Endothelial cell (in vitro differentiated cells): ENCODE results near the gene PRR12. TPM values are rescaled to one million over a fixed set of nuclear protein-coding genes. Genes with fewer than 3 reads are reported as not detected.

Source experiments
- DNase-seq: peaks from one replicate; pipeline ENCODE4 v3.0.0; 2021; ENCODE audit warnings: low spot score
- H3K27ac Mint-ChIP-seq: one replicate; pipeline ENCODE4 v1.8.0; 2021; ENCODE audit warnings: mixed read lengths, inconsistent platforms; ENCODE audit not compliant: unreplicated experiment
- H3K27me3 Mint-ChIP-seq: one replicate; pipeline ENCODE4 v1.8.0; 2021; ENCODE audit warnings: mild to moderate bottlenecking, moderate library complexity, mixed read lengths, inconsistent platforms; ENCODE audit not compliant: unreplicated experiment
- H3K36me3 Mint-ChIP-seq: one replicate; pipeline ENCODE4 v1.8.0; 2021; ENCODE audit warnings: mild to moderate bottlenecking, low read depth, mixed read lengths, inconsistent platforms; ENCODE audit not compliant: unreplicated experiment
- H3K4me1 Mint-ChIP-seq: one replicate; pipeline ENCODE4 v1.8.0; 2021; ENCODE audit warnings: mild to moderate bottlenecking, mixed read lengths, inconsistent platforms; ENCODE audit not compliant: unreplicated experiment
- H3K4me3 Mint-ChIP-seq: one replicate; pipeline ENCODE4 v1.8.0; 2021; ENCODE audit warnings: mild to moderate bottlenecking, mixed read lengths, inconsistent platforms; ENCODE audit not compliant: unreplicated experiment
- H3K9me3 Mint-ChIP-seq: one replicate; pipeline ENCODE4 v1.8.0; 2021; ENCODE audit warnings: mixed read lengths, inconsistent platforms; ENCODE audit not compliant: unreplicated experiment
- total RNA-seq: library from RNA; stranded (reverse); fragmentation: NEBNext Ultra II Directional; extraction: Animal tissue kit (Norgen Biotek cat#: 25700); gene quantifications from one replicate; pipeline ENCODE4 v1.2.1, GENCODE V29; 2021; ENCODE audit not compliant: unreplicated experiment
- TF ChIP-seq, protein P1 (sequence below): fragments of 200-600 bp; sonication (generic); IDR thresholded peaks from one replicate; pipeline ENCODE4 v1.5.0; 2021; ENCODE audit warnings: antibody characterized with exemption; ENCODE audit not compliant: unreplicated experiment

Gene PRR12
- total RNA-seq, 1 donor from 2014 or later, result 38.8 TPM

DNA sequence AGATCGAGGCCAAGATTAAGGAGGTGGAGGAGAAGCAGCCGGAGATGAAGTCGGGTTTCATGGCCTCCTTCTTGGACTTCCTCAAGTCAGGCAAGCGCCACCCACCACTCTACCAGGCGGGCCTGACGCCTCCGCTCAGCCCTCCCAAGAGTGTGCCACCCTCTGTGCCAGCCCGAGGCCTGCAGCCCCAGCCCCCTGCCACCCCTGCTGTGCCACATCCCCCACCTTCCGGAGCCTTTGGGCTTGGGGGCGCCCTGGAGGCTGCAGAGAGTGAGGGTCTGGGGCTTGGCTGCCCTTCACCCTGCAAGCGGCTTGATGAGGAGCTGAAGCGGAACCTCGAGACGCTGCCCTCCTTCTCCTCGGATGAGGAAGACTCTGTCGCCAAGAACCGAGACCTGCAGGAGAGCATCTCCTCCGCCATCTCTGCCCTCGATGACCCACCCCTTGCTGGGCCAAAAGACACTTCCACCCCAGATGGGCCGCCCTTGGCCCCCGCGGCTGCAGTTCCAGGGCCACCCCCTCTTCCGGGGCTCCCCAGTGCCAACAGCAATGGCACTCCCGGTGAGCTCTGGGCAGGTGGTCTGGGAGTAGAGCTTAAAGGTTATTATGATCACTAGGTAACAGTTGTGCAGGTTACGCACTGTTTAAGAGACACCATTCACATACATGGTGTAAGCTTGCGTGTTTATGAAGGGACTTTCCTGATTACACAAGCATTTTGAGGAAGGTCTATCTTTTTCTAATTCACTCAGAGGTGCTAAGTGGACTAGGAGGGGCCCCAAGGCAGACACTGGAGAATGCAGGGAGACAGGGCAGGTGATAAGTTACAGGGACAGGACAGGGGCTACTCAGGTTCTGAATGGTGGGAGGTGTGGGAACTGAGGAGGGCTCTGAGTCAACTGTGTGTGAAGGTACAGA is 8.7 kb downstream of the PRR12 start:
- Mint-ChIP-seq H3K27ac (peak overlapping the region; percentile 61), H3K4me1 (no peaks in the 10 kb centered on the region), H3K9me3 (no peaks in the 10 kb centered on the region), H3K36me3 (peaks cover 20% of the 10 kb centered on the region), H3K4me3 (no peak overlapping the region), H3K27me3 (peaks cover 10% of the 10 kb centered on the region)
- TF ChIP-seq, protein P1, sequence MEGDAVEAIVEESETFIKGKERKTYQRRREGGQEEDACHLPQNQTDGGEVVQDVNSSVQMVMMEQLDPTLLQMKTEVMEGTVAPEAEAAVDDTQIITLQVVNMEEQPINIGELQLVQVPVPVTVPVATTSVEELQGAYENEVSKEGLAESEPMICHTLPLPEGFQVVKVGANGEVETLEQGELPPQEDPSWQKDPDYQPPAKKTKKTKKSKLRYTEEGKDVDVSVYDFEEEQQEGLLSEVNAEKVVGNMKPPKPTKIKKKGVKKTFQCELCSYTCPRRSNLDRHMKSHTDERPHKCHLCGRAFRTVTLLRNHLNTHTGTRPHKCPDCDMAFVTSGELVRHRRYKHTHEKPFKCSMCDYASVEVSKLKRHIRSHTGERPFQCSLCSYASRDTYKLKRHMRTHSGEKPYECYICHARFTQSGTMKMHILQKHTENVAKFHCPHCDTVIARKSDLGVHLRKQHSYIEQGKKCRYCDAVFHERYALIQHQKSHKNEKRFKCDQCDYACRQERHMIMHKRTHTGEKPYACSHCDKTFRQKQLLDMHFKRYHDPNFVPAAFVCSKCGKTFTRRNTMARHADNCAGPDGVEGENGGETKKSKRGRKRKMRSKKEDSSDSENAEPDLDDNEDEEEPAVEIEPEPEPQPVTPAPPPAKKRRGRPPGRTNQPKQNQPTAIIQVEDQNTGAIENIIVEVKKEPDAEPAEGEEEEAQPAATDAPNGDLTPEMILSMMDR, result no peak
- DNase-seq, result no peak

DNA sequence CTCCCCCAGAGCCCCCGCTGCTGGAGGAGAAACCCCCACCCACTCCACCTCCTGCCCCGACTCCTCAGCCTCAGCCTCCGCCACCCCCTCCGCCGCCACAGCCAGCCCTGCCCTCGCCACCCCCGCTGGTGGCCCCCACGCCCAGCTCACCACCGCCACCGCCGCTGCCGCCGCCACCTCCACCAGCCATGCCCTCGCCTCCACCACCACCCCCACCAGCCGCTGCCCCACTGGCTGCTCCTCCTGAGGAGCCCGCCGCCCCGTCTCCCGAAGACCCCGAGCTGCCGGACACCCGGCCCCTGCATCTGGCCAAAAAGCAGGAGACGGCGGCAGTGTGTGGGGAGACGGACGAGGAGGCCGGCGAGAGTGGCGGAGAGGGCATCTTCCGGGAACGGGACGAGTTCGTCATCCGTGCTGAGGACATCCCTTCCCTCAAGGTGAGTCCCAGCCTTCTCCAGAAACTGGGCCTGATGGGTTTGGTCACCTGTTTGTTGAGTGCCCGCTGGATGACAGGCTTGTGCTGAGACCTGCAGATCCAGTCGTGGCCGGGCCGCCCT is 10.6 kb downstream of the PRR12 start:
- Mint-ChIP-seq H3K27me3 (peaks cover 10% of the 10 kb centered on the region), H3K36me3 (peaks cover 20% of the 10 kb centered on the region), H3K9me3 (no peaks in the 10 kb centered on the region), H3K4me3 (no peak overlapping the region), H3K4me1 (no peaks in the 10 kb centered on the region), H3K27ac (no peak overlapping the region)
- DNase-seq, result no peak
- TF ChIP-seq, protein P1, result no peak

DNA sequence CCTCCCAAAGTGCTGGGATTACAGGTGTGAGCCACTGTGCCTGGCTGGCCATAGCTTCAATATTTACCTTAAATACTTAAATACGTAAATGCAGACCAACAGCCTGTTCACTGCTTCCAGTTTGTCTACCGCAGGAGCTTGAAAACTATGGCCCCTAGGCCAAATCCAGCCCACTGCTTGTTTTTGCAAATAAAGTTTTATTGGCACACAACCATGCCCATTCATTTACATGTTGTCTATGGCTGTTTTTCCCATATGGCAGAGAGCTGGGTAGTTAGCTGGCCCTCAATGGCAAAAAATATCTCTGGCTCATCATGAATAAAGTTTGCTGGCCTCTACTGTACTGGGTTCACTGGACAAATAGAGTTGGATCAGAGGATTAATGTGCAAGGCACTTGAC is 11.8 kb downstream of the PRR12 start:
- no peaks in the 10 kb centered on the region for H3K4me1 Mint-ChIP-seq
- H3K4me3 Mint-ChIP-seq, result peak overlapping the region; percentile 75
- TF ChIP-seq, protein P1, result no peak
- no peaks in the 10 kb centered on the region for H3K9me3 Mint-ChIP-seq
- DNase-seq, result no peak
- H3K36me3 Mint-ChIP-seq, result peaks cover 24% of the 10 kb centered on the region
- H3K27ac Mint-ChIP-seq, result no peak overlapping the region
- peaks cover 8% of the 10 kb centered on the region for H3K27me3 Mint-ChIP-seq

DNA sequence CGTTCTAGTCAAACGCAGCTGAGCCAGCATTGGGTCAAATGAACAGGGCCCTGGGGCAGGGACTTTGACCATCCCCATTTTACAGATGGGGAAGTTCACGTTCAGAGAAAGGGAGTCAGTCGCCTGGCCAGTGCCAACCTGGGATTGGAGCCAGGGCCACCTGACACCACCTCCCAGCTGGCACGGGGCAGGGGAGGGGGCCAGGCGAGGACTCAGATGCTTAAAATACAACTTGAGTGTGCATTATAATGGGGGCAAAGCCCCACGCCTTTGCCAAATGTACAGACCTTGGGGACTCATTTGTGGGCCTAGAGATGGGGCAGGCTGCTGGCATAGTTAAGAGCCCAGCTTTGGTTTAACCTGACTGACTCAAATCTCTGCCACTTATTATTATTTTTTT is 14.6 kb downstream of the PRR12 start:
- Mint-ChIP-seq H3K27me3 (peaks cover 2% of the 10 kb centered on the region), H3K27ac (no peak overlapping the region), H3K9me3 (no peaks in the 10 kb centered on the region), H3K4me3 (no peak overlapping the region), H3K36me3 (peaks cover 13% of the 10 kb centered on the region), H3K4me1 (no peaks in the 10 kb centered on the region)
- TF ChIP-seq, protein P1, result no peak
- no peak for DNase-seq

DNA sequence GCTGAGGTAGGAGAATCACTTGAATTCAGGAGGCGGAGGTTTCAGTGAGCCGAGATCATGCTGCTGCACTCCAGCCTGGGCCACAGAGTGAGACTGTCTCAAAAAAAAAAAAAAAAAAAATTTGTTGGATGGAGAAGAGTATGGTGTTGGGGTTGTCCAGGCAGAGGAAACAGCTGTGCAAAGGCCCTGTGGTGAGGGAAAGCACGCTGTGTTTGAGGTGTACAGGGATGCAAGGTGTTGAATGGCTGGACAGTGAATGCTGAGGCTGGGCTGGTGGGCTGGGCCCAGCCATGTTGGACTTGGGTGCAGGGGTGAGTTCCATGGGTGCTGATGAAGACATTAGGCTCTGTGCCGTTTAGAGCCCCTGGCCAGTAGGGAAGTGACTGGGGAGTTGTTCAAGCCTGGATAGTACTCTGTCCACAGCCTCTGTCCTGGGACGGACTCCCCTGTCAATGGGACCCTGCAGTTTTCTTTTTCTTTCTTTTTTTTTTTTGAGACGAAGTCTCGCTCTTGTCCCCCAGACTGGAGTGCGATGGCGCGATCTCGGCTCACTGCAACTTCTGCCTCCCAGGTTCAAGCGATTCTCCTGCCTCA is 18.6 kb downstream of the PRR12 start:
- Mint-ChIP-seq H3K9me3 (no peaks in the 10 kb centered on the region), H3K27ac (no peak overlapping the region), H3K4me3 (no peak overlapping the region), H3K4me1 (no peaks in the 10 kb centered on the region), H3K27me3 (peaks cover 2% of the 10 kb centered on the region), H3K36me3 (peaks cover 12% of the 10 kb centered on the region)
- DNase-seq, result no peak
- TF ChIP-seq, protein P1, result no peak
